Mesenteric fat pad (tissue), 1 donor: ENCODE data around the gene TRMT44. TPM values are rescaled to one million over a fixed set of nuclear protein-coding genes. Genes with fewer than 3 reads are reported as not detected.

ENCODE experiments used
- DNase-seq: peaks from one replicate; pipeline ENCODE4 v3.0.0-alpha.2; 2020; ENCODE audit warnings: low spot score
- total RNA-seq: library from RNA; stranded (reverse); fragmentation: NEBNext Ultra II Directional; extraction: Animal tissue kit (Norgen Biotek cat#: 25700); gene quantifications from one replicate; pipeline ENCODE4 v1.2.1, GENCODE V29; 2021
- donor health status: DM: yes; HTN: yes; CAD: no.

Gene TRMT44
- total RNA-seq, 1 donor from 2014 or later, result 23.3 TPM

DNA sequence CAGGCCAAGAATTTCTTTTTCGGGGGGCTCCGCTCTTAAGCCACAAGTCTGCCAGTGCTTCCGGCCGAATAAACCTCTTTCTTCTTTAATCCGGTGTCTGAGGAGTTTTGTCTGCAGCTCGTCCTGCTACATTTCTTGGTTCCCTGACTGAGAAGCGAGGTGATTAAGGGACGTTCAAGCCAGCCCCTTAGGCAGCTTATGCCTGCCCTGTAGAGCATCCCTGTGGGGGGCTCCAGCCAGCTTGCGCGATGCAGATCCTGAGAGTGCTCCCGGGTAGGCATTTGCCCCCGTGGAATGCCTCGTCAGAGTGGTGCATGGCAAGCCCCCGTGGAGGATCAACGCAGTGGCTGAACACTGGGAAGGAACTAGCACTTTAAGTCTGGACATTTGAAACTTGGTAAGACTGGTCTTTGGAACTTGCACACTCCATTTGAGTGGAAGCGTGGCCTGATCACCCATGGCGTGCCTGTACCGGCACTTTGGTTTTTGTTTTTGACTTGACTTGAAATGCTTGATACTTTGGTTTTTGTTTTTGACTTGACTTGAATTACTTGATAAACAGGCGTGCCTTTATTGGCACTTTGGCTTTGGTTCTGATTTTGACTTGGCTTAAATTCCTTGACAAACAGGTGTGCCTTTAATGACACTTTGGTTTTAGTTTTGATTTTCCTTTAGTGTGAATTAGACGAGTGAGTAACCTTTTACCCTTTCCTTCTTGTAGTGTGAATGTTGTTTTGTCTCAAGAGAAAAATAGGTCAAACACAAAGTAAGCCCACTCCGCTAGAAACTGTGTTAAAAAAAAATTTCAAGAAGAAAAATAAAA lies 6.1 kb upstream of the TRMT44 start:
- DNase-seq, result no peak

- no peak for DNase-seq
Measured at GRCh38 chr4:8435656-8436121, 4.9 kb upstream of the TRMT44 start.

- no peak for DNase-seq
Measured at GRCh38 chr4:8437281-8437680, 3.3 kb upstream of the TRMT44 start.

DNA sequence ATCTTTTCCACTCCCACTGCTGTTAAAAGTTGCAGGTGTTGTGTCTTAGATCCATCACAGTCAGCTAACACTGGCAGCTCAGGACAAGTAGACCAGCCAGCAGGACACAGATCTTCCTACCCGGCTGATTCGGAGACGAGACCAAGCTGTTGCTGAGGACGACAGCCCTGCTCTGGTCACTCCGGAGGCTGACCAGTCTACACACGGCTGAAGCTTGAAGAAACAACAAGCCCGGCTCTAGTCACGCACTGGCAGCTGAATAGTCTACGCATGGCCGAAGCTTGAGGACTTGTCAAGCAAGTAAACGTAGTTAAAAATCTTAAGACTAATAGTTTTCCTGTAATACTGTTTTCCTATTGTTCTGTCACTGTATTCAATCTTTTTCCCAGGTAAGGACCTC lies 1.8 kb upstream of the TRMT44 start:
- no peak for DNase-seq

GRCh38 chr4:8439168-8439567 lies 1.4 kb upstream of the TRMT44 start:
- DNase-seq, result no peak

GRCh38 chr4:8439914-8440491 lies 574 bp upstream of the TRMT44 start:
- DNase-seq, result no peak

DNA sequence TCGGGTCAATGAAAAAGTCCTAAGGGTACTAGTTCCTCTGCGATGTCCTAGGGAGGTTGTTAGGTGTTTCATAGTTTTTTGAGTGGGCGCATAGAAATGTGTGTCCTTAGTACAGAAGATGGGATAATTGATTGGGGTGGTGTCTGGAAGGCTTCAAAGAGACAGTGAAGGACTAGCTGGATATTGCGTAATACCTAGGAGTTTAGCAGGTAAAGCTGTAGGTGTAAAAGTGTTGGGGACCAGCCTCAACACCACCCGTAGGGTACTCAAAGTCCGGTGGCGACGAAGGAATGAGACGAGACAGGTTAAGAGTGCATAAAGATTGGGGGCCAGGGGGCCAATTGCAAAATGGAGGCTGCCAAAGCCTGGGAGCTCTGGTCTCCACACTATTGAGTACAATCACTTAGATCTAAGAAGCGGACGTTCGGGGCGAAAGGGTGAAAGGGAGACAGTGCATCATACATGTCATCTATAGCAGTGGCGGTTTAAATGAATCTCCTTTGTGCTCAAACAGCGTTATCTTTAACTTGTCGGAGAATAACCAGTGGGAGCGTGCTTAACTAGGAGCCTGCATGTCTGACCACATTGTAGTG lies 1.0 kb downstream of the TRMT44 start:
- no peak for DNase-seq

- DNase-seq, result no peak
Measured at GRCh38 chr4:8442596-8443358, 2.2 kb downstream of the TRMT44 start.

DNA sequence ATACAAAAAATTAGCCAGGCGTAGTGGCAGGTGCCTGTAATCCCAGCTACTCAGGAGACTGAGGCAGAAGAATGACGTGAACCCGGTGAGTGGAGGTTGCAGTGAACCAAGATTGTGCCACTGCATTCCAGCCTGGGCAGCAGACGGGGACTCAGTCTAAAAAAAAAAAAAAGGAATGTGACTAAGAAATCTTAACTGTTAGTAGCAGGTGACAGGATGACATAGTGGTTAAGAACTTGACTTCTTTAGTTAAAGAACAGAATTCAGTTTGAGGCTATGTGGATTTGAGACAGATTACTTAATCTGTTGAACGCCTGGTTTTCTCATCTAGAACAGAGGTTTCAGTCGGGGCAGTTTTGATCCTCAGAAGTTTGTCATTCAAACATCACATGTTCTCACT lies 3.2 kb downstream of the TRMT44 start:
- no peak for DNase-seq

GRCh38 chr4:8446122-8446521 lies 5.5 kb downstream of the TRMT44 start:
- no peak for DNase-seq

- no peak for DNase-seq
Measured at GRCh38 chr4:8451440-8452182, 11.0 kb downstream of the TRMT44 start.

GRCh38 chr4:8453957-8454356 lies 13.4 kb downstream of the TRMT44 start:
- no peak for DNase-seq

DNA sequence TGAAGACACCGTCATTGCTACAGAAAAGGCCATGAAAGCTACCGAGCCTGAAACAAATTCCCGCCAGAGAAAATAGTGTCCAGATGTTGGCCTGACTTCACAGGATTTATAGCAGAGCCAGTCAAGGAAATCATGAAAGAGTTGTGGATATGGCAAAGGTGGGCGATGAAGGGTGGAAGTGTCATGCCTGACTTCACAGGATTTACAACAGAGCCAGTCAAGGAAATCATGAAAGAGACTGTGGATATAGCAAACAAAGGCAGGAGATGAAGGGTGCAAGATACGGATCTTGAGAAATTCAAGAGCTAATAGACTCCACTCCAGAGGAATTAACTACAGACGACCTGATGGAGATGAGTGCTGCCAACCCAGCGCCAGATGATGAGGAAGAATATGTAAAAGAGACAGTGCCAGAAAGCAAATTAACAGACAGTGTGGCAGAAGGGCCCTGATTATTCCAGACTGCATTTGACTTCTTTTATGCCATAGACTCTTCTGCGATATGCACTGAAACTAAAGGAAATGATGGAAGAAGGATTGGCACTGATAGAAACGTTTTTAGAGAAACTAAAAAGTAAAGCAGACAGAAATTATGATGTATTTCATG lies 17.2 kb downstream of the TRMT44 start:
- no peak for DNase-seq

- no peak for DNase-seq
Measured at GRCh38 chr4:8459867-8460445, 19.4 kb downstream of the TRMT44 start.

GRCh38 chr4:8461086-8461485 lies 20.5 kb downstream of the TRMT44 start:
- DNase-seq, result no peak

GRCh38 chr4:8461616-8462015 lies 21.0 kb downstream of the TRMT44 start:
- DNase-seq, result no peak

DNA sequence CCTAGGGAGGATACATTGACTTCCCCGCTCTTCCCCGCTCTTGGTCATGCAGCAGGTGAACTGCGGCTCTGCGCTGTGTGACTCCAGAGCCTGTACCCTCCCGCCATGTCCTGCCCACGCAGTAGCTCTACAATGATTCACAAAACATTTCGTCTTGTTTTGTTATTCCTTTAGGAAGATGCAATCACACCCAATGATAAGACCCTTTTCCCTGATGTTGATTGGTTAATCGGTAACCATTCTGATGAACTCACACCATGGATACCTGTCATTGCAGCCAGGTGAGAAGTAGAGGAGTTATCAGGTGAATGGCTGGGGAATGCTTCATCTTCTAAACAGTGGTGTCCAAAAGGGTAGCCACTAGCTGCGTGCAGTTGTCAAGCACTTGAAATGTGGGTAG lies 23.2 kb downstream of the TRMT44 start:
- DNase-seq, result no peak

- no peak for DNase-seq
Measured at GRCh38 chr4:8464381-8464780, 23.8 kb downstream of the TRMT44 start.

GRCh38 chr4:8465615-8466611 lies 25.3 kb downstream of the TRMT44 start:
- DNase-seq, result no peak
